ENCODE results near the gene ISG15. TPM values are rescaled to one million over a fixed set of nuclear protein-coding genes. Genes with fewer than 3 reads are reported as not detected.

The ISG15 gene
- total and polyA plus RNA-seq, 2 of the 13 experiments (the other 11 are each of a cell fraction or from before 2014, with no cell fraction given): 42.1 to 54.9 TPM

GRCh38 chr1:991895-992294, 21.4 kb upstream of the ISG15 start:
- Histone ChIP-seq H3K4me3 (replicated peaks in 1 of 3; ENCODE audit: insufficient read depth in 1 of 3, low read depth in 2 of 3, low read length in 3 of 3) (no peak overlapping the region), H3K4me1 (ENCODE audit: insufficient read depth, low read length) (peaks cover 21% of the 10 kb centered on the region), H3K4me2 (ENCODE audit: low read depth, low read length) (no peak overlapping the region), H3K27ac (ENCODE audit: extremely low read length, insufficient read depth, low read length) (no peak overlapping the region), H3K79me2 (ENCODE audit: insufficient read depth, low read length) (no peaks in the 10 kb centered on the region), H3K27me3 (ENCODE audit: control insufficient read depth in 1 of 2, insufficient read depth in 2 of 2, low read length in 2 of 2) (peaks cover 0 to 9% of the 10 kb centered on the region in 2 experiments; a peak in 2 of 5 replicates), H4K20me1 (ENCODE audit: insufficient read depth, low read length) (no peaks in the 10 kb centered on the region), H3K36me3 (replicated peaks in 1 of 2; ENCODE audit: control insufficient read depth in 1 of 2, insufficient read depth in 2 of 2, low read length in 2 of 2) (no peaks in the 10 kb centered on the region), H3K9ac (ENCODE audit: insufficient read depth, low read depth, low read length) (no peak overlapping the region), H2AFZ (ENCODE audit: low read length) (no peak overlapping the region), H3K9me3 (ENCODE audit: low read length) (peaks cover 6% of the 10 kb centered on the region)
- CTCF ChIA-PET (ENCODE audit: low intra/inter-chr PET ratio, low total read pairs): no interaction called here
- ATAC-seq: no peak
- FAIRE-seq: no peak
- no TSS peak for BruUV-seq (replicated peaks)
- in situ Hi-C loops (cut with HindIII; ENCODE audit: extremely low pct_ligation_motif_present, low pct_unique_long_range_greater_than_20kb): no loop called here
- DNase-seq (ENCODE audit: low spot score): no peak
- intact Hi-C loops (cut with micrococcal nuclease; ENCODE audit: unreplicated experiment): no loop called here
- POLR2A ChIA-PET: no interaction called here
- TF ChIP-seq FOSL2 (CRISPR knock-in tag; IDR thresholded peaks at IDR 0.05) (no peak), ZNF3 (CRISPR knock-in tag; IDR thresholded peaks at IDR 0.05) (no peak), ZNF788 (CRISPR knock-in tag; IDR thresholded peaks at IDR 0.05; ENCODE audit: borderline replicate concordance) (no peak), SP140L (CRISPR knock-in tag; IDR thresholded peaks at IDR 0.05; ENCODE audit: borderline replicate concordance) (no peak), FOXC1 (CRISPR knock-in tag; IDR thresholded peaks at IDR 0.05; ENCODE audit: borderline replicate concordance) (no peak), ETV5 (CRISPR knock-in tag; IDR thresholded peaks at IDR 0.05; ENCODE audit: borderline replicate concordance) (no peak), ZNF121 (CRISPR knock-in tag; IDR thresholded peaks at IDR 0.05) (no peak), HCFC1 (IDR thresholded peaks at IDR 0.05; ENCODE audit: low read depth, low read length) (no peak), SRSF1 (optimal IDR thresholded peaks at IDR 0.05; ENCODE audit: low read depth, low read length) (no peak), NFKBIZ (CRISPR knock-in tag; IDR thresholded peaks at IDR 0.05) (no peak), WIZ (CRISPR knock-in tag; IDR thresholded peaks at IDR 0.05) (no peak), BRF2 (CRISPR knock-in tag; IDR thresholded peaks at IDR 0.05) (no peak)
- 90% methylated on average over 10 of the region's 10 CpGs for WGBS (ENCODE audit: low lambda C conversion rate)

Data from HepG2 (cell line).